Measurements from ENCODE around the gene GSAP. TPM values are rescaled to one million over a fixed set of nuclear protein-coding genes. Genes with fewer than 3 reads are reported as not detected.

Gene GSAP
- total RNA-seq, 8 experiments from 2014 or later = 0.33 to 18.0 (median 1.7) TPM

DNA sequence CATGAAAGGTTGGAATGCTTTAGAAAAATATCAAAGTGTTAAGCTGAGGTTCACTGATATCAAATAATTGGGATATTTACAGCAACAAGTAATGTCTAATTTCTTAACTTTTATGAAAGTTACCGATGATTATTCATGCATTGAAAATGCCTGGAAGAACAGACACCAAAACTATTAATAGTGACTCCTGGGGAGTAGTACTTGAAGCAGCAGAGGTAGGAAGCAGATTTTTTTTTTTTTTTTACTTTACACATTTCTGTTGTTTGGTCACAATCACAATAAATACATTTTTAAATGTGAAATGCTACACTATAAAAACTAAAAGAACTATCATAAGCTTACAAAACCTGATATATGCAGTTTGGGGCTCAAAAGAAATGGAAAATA, 146.1 kb downstream of the GSAP start:
- 20 to 100% (median 100%) methylated on average over 1 of the region's 1 CpG; no CpG with 5 or more reads in 3 of the 10 experiments for WGBS, 10 experiments
- Histone ChIP-seq H3K4me3 (no peak overlapping the region), H3K4me1 (replicated peaks in 1 of 2) (no peaks in the 10 kb centered on the region), H3K27ac (no peak overlapping the region)
- no peak for ATAC-seq (replicated peaks in 6 of 8)
- in situ Hi-C loops (cut with MboI; ENCODE audit: low pct_unique_long_range_greater_than_20kb in 2 of 9, low sequenced_read_pairs in 9 of 9, unreplicated experiment in 9 of 9) = no loop called here

DNA sequence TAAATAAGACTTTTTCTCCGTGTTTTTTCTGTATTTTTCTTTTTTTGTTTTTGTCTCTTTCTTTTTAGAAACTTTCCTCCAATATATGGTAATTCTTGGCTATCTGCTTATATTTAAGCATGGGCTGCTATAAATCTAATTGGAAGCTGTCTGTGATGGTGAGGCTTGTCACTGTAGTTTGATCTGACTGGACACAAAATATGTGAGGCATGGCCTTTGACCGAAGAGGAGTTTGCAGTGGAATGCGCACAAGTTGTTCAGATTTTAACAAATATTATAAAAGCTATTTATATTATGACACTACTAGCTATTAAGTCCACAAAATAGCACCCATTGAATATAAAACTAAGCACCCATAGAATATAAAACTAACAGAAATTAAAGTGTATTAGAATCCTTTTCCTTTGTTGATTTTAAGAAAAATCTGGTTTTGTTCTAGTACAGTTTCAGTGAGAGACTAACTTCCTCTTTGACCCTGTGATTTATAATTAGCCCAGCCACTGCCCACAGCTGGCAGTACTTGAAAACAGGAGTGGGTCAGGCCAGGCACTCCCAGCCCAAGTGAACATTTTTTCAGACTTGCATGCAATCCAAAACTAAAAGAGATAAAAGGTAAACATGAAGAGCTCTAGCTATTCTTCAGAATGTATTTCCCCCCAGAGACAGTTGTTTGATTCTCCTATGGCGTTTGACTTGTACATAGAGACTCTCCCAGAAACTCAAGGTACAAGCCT, 146.6 kb downstream of the GSAP start:
- in situ Hi-C loops (cut with MboI; ENCODE audit: low pct_unique_long_range_greater_than_20kb in 2 of 9, low sequenced_read_pairs in 9 of 9, unreplicated experiment in 9 of 9) = no loop called here
- 33 to 93% (median 79%) methylated on average over 1 to 4 of the region's 4 CpGs for WGBS, 10 experiments
- H3K4me3 ChIP-seq = no peak overlapping the region
- peak in 1 of 8 experiments; percentile 83 for ATAC-seq (replicated peaks in 6 of 8)
- H3K4me1 ChIP-seq (replicated peaks in 1 of 2) = no peaks in the 10 kb centered on the region
- no peak overlapping the region for H3K27ac ChIP-seq

DNA sequence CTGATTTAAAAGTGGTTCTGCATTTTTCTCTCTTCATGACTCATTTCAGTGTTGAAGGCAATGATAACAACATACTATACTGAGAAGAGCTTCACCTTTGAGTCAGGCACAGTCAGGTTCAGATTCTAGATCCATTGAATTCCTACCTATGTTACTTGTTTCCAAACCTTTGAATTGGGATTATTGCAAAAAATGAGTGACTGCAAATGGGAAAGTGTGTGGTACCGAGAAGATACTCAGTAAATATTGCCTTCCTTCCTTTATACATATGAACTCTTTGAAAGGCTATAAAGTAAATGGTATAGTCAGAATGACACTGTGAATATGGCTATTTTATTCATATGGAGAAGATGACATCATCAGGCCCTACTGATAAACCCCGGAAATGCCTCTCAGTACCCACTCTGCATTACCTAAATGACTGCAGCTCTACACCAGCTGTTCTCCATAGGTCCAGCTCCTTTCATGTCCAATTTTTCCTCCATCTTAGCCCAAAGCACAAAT, 149.8 kb downstream of the GSAP start:
- WGBS, 10 experiments = 42 to 90% (median 80%) methylated on average over 1 to 2 of the region's 2 CpGs; no CpG with 5 or more reads in 2 of the 10 experiments
- in situ Hi-C loops (cut with MboI; ENCODE audit: low pct_unique_long_range_greater_than_20kb in 2 of 9, low sequenced_read_pairs in 9 of 9, unreplicated experiment in 9 of 9) = no loop called here
- peak in 3 of 8 experiments; percentile 26 to 41 (median 35) for ATAC-seq (replicated peaks in 6 of 8)

DNA sequence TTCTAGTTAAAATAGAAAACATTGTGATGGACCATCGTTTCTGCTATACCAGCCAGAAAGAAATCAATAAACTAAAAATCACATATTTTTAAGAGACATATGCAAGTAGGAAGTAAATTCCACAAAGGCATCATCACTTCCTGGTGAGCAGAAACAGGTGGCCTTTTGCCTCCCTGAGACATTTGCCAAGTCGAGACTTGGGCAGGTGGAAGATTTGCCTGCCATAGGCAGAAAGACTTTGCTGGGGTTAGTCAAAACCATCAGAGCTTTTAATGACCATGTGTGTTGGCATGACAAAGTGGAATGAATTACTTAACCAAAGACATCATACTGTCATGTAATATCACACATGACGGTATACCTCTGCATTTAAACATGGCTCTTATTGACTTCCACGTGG, 150.5 kb downstream of the GSAP start:
- no peaks in the 10 kb centered on the region for H3K4me1 ChIP-seq (replicated peaks in 1 of 2)
- no peak overlapping the region for H3K27ac ChIP-seq
- no peak overlapping the region for H3K4me3 ChIP-seq
- in situ Hi-C loops (cut with MboI; ENCODE audit: low pct_unique_long_range_greater_than_20kb in 2 of 9, low sequenced_read_pairs in 9 of 9, unreplicated experiment in 9 of 9) = no loop called here
- WGBS, 10 experiments = 52 to 100% (median 79%) methylated on average over 1 to 3 of the region's 4 CpGs; no CpG with 5 or more reads in 2 of the 10 experiments
- no peak for ATAC-seq (replicated peaks in 6 of 8)

More for the DNA sequence above, 149.8 kb downstream of the GSAP start:
- Histone ChIP-seq H3K4me3 (no peak overlapping the region), H3K27ac (no peak overlapping the region), H3K4me1 (replicated peaks in 1 of 2) (no peaks in the 10 kb centered on the region)

DNA sequence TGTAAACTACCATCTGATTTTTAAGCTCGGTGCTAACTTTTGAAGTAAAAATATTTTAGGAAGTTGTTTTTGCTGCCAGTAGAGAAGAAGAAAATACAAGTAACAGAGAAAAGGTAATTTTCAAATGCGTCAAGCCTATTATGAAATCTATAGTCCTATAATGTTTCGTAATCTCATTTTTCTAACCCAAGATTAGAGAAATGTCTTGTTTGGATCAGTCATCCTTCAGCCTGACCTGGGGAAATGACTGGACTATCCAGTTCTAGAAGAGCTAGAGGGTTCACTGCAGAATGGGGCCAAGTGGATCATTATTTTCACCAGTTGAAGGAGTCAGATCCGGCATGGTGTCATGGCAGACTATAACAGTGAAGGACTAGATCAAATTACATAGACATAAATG, 153.8 kb downstream of the GSAP start:
- WGBS, 10 experiments = 90 to 100% (median 100%) methylated on average over 1 to 4 of the region's 4 CpGs
- Histone ChIP-seq H3K4me1 (replicated peaks in 1 of 2) (no peaks in the 10 kb centered on the region), H3K4me3 (no peak overlapping the region), H3K27ac (no peak overlapping the region)
- in situ Hi-C loops (cut with MboI; ENCODE audit: low pct_unique_long_range_greater_than_20kb in 2 of 9, low sequenced_read_pairs in 9 of 9, unreplicated experiment in 9 of 9) = no loop called here
- no peak for ATAC-seq (replicated peaks in 6 of 8)

Other genes with a start within 250 kb of the GSAP start
- gene FGL2, start 216.5 kb downstream of the GSAP start, total RNA-seq = 10 to 100 TPM in 3 of 8 experiments, 1 to 10 TPM in 1, under 1 TPM in 4; 0.04 to 59.1 (median 1.4) TPM
- gene PTPN12, start 120.9 kb upstream of the GSAP start, total RNA-seq = 100 to 1,000 TPM in 1 of 8 experiments, 10 to 100 TPM in 7; 18.1 to 107 (median 30.0) TPM

All from motor neuron (in vitro differentiated cells).